AG04450 (cell line): ENCODE measurements around the gene RTN4RL2. TPM values are rescaled to one million over a fixed set of nuclear protein-coding genes. Genes with fewer than 3 reads are reported as not detected.

Source experiments
- CTCF ChIA-PET: fragments of 300-600, 350-600 bp; formaldehyde crosslinking; extraction: SDS; loops from one replicate; lab custom pipeline; 2022; ENCODE audit warnings: antibody characterized with exemption, inconsistent platforms; lab: Charles Lee
- POLR2A ChIA-PET: fragments of 350-600 bp; formaldehyde crosslinking; extraction: SDS; loops from one replicate; lab custom pipeline; 2021; ENCODE audit warnings: antibody characterized with exemption, inconsistent platforms; lab: Yijun Ruan, JAX
- DNase-seq: peaks from one replicate; pipeline ENCODE4 v3.0.0-alpha.2; 2011; ENCODE audit warnings: low read depth, low spot score
- H3K27ac ChIP-seq: one replicate; pipeline ENCODE4 v1.5.1; 2012; ENCODE audit warnings: low read depth, low read length, control low read depth
- H3K27me3 ChIP-seq: one replicate; pipeline ENCODE4 v1.6.0; 2012; ENCODE audit warnings: low read length; ENCODE audit not compliant: control insufficient read depth, insufficient read depth
- H3K4me3 ChIP-seq: 2 replicates; pipeline ENCODE4 v1.5.1; 2011; ENCODE audit warnings: mild to moderate bottlenecking, low read depth, low read length, control low read depth
- H3K9me3 ChIP-seq: 2 replicates; pipeline ENCODE4 v1.5.1; 2012; ENCODE audit warnings: low read length; ENCODE audit not compliant: control insufficient read depth, insufficient read depth
- polyA plus RNA-seq: library from polyadenylated mRNA; depleted of rRNA; stranded (reverse); fragments of >200 nt; gene quantifications from 2 replicates; pipeline ENCODE4 v1.2.3, GENCODE V29; 2011
- TF ChIP-seq, protein P1 (sequence below): IDR thresholded peaks from 2 replicates; pipeline ENCODE4 v1.5.1; 2011; ENCODE audit warnings: low read depth, low read length, control low read depth, inconsistent platforms

Gene RTN4RL2
- polyA plus RNA-seq, 1 experiment = 0.11 TPM

- H3K4me3 ChIP-seq = no peak overlapping the region
- DNase-seq = no peak
- TF ChIP-seq, protein P1, sequence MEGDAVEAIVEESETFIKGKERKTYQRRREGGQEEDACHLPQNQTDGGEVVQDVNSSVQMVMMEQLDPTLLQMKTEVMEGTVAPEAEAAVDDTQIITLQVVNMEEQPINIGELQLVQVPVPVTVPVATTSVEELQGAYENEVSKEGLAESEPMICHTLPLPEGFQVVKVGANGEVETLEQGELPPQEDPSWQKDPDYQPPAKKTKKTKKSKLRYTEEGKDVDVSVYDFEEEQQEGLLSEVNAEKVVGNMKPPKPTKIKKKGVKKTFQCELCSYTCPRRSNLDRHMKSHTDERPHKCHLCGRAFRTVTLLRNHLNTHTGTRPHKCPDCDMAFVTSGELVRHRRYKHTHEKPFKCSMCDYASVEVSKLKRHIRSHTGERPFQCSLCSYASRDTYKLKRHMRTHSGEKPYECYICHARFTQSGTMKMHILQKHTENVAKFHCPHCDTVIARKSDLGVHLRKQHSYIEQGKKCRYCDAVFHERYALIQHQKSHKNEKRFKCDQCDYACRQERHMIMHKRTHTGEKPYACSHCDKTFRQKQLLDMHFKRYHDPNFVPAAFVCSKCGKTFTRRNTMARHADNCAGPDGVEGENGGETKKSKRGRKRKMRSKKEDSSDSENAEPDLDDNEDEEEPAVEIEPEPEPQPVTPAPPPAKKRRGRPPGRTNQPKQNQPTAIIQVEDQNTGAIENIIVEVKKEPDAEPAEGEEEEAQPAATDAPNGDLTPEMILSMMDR = no peak
- H3K9me3 ChIP-seq = no peaks in the 10 kb centered on the region
- no peaks in the 10 kb centered on the region for H3K27me3 ChIP-seq
- ChIA-PET CTCF (interaction anchor here (1.0 to 6.0 kb wide), 4 partner anchors 11 to 140 kb away, joined by 4 to 52 read pairs (median 16); no protein-coding TSS in a partner anchor), POLR2A (no interaction called here)
- no peak overlapping the region for H3K27ac ChIP-seq
Measured at GRCh38 chr11:57504511-57504910, 44.2 kb downstream of the RTN4RL2 start.

DNA sequence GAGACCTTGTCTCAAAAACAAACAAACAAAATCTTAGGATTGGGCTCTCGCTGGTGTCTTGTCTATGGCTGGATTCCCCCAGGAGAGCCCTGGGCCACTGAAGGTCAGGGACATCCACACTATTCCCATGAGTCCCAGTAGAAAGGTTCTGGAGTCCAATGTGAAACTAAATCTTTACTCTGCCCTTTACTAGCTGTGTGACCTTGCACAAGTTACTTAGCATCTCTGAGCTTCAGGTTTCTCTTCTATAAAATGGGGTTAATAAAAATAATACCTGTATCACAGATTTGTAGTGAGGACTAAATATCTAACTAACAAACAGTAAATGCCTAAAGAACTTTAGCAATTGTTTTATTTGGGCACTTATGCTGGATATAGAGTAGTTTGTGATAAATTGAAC lies 46.2 kb downstream of the RTN4RL2 start:
- no peak overlapping the region for H3K4me3 ChIP-seq
- ChIA-PET CTCF (interaction anchor here (1.5 to 6.0 kb wide), 3 partner anchors 13 to 20 kb away, joined by 3 to 52 read pairs (median 25); no protein-coding TSS in a partner anchor), POLR2A (interaction anchor here (1.0 kb wide), 1 partner anchor 8 kb away, joined by 3 read pairs; no protein-coding TSS in a partner anchor)
- DNase-seq = no peak
- H3K27ac ChIP-seq = no peak overlapping the region
- TF ChIP-seq, protein P1 = no peak
- no peaks in the 10 kb centered on the region for H3K27me3 ChIP-seq
- no peaks in the 10 kb centered on the region for H3K9me3 ChIP-seq

GRCh38 chr11:57508341-57509170 lies 48.2 kb downstream of the RTN4RL2 start:
- Histone ChIP-seq H3K27ac (no peak overlapping the region), H3K27me3 (no peaks in the 10 kb centered on the region), H3K9me3 (no peaks in the 10 kb centered on the region), H3K4me3 (no peak overlapping the region)
- CTCF ChIA-PET = interaction anchor here (0.6 to 6.0 kb wide), 3 partner anchors 15 to 136 kb away, joined by 3 to 52 read pairs (median 3); no protein-coding TSS in a partner anchor
- TF ChIP-seq, protein P1 = no peak
- POLR2A ChIA-PET = no interaction called here
- DNase-seq = no peak

DNA sequence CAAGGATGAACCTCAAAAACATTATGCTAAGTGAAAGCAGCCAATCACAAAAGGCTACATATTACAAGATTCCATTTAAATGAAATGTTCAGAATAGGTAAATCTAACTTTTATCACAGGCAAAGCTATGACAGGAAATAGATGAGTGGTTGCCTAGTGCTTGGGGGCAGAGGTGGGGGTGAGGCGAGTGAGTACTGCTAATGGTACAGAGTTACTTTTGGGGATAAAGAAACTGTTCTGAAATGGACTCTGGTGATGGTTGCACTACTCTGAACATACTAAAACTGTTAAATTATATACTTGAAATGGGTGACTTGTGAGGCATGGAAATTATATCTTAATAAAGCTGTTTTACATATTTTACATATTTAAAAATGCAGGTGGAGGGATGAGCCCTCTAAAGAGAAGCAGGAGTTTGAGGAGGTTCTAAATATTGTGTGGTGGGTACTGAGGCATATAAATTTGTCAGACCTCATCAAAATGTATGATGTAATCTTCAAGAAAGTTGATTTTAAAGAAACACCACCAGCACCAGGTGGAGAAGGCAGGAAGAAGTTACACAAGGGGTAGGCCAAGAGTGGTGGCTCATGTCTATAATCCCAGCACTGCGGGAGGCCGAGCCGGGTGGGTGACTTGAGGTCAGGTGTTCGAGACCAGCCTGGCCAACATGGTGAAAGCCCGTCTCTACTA lies 51.6 kb downstream of the RTN4RL2 start:
- POLR2A ChIA-PET = interaction anchor here (0.9 kb wide), 1 partner anchor 20 kb away, joined by 3 read pairs; no protein-coding TSS in a partner anchor
- DNase-seq = no peak
- no peak overlapping the region for H3K4me3 ChIP-seq
- TF ChIP-seq, protein P1 = no peak
- no peaks in the 10 kb centered on the region; the same call in 1 of the 2 replicates for H3K9me3 ChIP-seq
- CTCF ChIA-PET = interaction anchor here (0.5 to 2.0 kb wide), 9 partner anchors 15 to 1013 kb away, joined by 3 to 10 read pairs (median 4); partner anchors contain the start of gene RTN4RL2
- H3K27ac ChIP-seq = no peak overlapping the region
- no peaks in the 10 kb centered on the region for H3K27me3 ChIP-seq
